Measurements from ENCODE around the gene SHISA9.
"Not testable (repeated sequence)": the region's sequence is repeated elsewhere in the genome, so short reads cannot be mapped to it uniquely, and the experiment has no call there.

Gene SHISA9

DNA sequence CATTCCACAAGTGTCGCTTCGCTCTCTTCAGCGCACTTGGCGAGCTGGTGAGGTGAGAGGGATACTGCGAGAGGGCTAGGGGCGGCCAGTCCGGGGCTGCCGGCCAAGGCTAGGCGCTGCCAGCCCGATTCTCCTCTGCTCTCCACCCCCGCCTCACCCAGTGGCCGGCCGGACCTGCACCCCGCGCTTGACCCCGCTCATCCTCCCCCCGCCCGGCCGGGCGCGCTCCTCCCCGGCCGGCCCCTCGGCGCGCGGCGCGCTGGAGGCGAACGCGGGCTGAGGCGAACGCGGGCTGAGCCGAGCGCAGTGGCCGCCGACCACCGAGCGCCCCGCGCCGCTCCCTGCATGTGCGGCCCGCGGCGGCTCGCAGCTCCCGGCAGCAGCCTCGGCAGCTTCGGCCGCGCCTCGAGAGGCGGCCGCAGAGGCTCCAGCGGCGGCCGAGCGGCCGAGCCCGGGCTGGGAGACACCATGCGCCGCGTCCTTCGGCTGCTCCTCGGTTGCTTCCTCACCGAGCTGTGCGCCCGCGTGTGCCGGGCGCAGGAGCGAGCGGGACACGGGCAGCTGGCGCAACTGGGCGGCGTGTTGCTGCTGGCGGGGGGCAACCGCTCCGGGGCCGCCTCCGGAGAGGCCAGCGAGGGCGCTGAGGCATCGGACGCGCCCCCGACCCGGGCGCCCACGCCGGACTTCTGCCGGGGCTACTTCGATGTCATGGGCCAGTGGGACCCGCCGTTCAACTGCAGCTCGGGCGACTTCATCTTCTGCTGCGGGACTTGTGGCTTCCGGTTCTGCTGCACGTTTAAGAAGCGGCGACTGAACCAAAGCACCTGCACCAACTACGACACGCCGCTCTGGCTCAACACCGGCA, at the start of gene SHISA9:
Gene SHISA9, plus strand, starts transcription at position 2 of the 865 bp plus-strand sequence.
- no peak for DNase-seq

DNA sequence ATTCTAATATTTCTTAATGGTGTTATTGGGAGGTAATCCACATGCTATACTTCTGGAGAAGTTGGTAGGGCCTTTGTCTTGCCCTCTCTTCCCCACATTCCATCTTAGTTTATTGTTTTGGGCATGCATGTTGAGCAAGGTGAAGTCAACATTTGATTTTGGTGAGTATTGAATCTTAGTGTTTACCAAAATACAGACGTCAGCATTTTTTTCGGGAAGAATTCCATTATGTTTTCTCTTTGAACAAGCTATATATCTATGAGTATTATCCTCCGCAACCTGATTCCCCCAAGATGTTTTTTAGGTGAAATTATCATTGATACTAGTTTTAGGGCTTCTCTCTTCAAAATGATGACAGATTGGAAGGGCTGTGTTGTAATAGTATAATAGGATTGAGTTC, 47.4 kb upstream of the SHISA9 start:
- DNase-seq: no peak

DNA sequence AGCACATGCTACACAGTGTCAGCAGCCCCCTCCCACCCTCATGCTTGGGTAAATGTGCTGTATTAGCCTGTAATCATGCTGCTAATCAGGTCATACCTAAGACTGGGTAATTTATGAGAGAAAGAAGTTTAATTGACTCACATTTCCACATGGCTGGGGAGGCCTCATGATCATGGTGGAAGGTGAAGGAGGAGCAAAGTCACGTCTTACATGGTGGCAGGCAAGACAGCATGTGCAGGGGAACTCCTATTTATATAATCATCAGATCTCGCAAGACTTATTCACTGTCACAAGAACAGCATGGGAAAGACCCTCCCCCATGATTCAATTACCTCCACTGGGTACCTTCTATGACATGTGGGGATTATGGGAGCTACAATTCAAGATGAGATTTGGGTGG, 44.0 kb upstream of the SHISA9 start:
- DNase-seq: not testable (repeated sequence)

DNA sequence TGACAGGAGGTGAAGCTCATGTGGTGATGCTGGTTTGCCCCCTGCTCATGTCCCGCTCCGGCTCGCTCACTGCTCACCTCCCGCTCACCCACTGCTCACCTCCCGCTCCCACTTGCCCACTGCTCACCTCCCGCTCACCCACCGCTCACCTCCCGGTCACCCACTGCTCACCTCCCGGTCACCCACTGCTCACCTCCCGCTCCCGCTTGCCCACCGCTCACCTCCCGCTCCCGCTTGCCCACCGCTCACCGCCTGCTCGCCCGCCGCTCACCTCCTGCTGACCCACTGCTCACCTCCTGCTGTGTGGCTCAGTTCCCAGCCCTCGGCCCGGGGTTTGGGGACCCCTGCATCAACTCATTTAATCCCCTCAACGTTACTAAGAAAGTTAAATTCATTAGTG, 39.1 kb upstream of the SHISA9 start:
- DNase-seq: no peak

DNA sequence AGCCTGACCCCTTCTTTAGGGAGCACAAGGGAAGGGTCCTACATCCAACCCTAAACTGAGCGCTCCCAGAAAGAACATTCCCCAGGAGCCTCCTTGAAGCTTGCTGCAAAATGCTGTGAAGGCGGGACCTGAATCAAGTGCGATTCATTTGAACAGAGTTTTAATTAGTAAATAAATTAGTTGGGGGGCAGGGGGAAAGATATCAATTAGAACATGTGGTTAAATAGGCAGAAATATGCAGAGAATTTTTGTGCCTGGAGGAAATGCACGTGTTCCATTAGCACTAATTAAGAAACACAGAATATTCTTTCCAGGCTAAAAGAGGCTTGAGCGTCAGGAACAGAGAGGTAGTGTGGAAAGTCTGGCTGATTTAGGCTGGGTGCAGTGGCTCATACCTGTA, 38.5 kb upstream of the SHISA9 start:
- no peak for DNase-seq

DNA sequence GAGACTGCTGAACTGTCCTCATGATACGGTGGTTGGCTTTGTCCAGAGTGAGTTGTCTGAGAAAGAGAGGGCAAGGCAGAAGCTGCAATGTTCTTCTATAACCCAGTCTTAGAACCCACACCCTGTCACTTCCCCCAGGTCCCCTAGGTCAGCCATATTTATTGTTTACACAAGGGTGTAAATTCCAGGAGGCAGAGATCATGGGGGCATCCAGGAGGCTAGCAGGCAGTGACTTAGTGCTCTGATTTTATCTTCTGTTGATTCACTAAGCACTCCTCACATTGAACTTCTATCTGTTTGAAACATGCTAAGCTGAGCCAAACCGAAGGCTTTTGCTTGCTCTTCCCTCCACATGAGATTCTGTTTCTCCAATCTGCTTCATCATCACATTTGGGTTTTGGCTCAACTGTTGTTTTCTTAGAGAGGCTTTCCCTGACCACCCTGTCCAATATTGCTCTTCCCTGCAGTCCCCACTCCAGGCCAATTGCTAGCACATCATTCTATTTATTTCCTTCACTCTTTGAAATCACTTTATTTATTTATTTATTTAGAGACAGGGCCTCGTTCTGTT, 34.3 kb upstream of the SHISA9 start:
- DNase-seq: no peak

DNA sequence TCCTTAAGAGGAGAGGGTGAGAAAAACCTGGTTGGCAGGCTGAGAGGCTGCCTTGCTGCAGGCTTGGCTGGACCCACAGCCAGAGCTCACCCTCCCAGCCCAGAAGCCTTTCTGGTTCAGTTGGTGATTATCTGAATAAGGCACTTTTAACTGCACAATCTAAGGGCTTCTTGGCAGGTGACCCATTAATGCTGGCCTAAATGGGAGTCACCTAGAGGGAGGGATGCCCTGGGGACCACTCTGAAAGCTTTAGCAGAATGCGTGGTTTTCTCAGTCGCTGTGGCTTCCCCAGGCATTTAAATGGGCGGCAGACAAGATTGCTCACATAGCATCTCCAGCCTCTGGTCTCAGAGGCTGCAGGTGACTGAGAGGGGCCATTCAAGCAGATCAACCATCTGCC, 33.2 kb upstream of the SHISA9 start:
- no peak for DNase-seq

DNA sequence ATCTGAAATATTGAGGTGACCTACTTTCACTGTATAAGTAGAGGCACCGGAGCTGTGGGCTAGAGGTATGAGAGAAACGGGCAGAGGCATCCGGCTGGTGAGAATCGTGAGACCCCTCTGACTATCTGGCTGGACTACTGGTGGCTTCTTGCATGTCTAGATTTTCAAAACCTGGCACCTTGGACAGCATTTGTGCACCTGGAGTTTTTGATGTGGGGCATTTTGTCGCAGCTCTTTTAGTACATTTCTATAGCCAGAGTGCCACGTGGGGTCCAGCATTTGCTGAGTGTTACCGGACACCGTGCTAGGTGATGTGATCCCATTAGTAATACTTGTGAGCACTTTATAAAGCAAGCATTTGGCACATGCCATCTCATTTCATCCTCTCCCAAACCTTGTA, 32.6 kb upstream of the SHISA9 start:
- DNase-seq: no peak

DNA sequence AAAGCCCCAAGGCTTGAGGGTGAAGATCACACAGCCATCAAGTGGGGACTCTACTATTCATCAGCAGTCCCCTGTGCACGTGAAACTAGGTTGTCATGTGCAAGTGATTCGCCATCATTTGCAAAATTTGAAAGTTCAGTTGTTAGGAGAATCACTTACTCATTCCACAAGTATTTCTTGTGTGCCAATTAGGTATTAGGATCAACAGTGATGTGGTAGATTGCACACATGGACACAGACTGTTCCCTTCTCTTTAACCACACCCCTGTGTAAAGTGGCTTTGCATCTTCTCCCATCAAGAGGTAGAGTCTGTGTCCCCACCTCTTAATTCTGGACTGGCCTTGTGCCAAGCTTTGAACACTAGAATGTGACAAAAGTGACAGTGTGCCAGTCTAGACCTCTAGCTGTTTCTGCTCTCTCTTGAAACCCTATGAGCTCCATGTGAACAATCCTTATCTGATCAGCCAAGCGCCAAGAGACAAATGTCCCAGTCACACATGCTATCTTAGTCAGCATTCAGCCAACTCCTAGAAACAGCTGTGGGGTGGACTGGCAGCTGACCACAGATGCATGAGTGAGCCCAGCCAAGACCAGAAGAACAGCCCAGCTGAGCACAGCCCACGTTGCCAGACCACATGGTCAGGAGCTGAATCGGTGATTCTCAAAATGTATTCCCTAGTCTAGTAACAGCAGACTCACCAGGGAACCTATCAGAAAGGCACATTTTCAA, 31.5 kb upstream of the SHISA9 start:
- no peak for DNase-seq

DNA sequence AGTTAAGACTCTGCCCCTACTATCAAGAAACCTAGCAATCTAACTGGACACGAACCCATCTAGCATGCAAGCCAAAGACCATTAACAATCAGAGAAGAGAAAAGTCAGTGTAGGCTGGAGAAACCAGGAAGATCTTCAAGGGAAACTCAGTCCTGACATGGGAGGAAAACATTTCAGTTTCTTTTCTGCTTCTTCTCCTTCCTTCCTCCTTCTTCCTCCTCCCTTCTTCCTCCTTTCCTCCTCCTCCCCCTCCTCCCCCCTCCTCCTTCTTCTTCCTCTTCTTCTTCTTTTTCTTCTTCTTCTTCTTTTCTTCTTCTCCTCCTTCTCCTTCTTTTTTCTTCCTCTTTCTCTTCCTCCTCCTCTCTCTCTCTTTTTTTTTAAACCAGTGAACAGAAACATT, 29.6 kb upstream of the SHISA9 start:
- no peak for DNase-seq

DNA sequence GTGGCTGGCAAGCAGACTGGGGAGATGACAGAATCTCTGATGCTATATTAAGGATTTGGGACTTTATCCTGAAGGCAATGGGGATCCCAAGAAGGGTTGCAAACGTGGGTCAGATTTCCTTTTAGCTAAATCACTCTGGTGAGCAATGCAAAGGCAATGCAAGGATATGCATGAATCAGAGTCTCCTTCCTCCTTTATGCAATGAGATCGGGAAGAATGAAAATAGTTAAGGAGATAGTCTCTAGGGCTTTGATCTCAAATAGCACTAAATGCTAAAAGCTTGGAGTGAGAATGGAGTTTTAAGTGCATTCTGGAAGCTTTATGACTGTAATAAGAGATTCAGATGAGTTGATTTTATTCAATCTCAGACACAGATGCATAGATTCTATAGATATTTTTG, 27.2 kb upstream of the SHISA9 start:
- no peak for DNase-seq

DNA sequence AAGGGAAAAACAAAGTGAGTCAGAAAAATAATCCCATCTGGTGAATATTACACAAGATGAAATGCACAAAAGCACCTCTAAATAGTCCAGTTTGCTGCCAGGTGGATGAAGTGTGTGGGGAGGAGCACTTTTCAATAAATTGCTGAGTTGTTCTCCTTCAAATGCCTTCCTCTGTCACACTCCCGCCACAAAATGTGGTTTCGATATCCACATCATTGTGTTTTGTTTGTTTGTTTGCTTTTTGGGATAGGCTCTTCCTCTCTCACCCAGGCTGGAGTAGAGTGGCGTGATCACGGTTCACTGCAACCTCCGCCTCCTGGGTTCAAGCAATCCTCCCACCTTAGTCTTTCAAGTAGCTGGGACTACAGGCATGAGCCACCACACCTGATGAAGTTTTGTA, 24.6 kb upstream of the SHISA9 start:
- DNase-seq: no peak

DNA sequence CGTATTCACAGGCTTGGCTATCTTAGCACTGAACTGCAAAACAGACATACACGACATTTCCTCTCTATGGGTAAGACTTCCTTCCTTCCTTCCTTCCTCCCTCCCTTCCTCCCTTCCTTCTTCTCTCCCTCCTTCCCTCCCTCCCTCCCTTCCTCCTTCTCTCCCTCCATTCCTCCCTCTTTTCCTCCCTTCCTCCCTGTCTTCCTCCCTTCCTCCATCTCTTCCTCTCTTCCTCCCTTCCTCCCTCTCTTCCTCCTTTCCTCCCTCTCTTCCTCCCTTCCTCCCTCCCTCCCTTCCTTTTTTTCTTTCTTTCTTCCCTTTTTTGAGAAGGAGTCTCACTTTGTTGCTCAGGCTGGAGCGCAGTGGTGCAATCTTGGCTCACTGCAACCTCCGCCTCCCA, 22.4 kb upstream of the SHISA9 start:
- DNase-seq: no peak

DNA sequence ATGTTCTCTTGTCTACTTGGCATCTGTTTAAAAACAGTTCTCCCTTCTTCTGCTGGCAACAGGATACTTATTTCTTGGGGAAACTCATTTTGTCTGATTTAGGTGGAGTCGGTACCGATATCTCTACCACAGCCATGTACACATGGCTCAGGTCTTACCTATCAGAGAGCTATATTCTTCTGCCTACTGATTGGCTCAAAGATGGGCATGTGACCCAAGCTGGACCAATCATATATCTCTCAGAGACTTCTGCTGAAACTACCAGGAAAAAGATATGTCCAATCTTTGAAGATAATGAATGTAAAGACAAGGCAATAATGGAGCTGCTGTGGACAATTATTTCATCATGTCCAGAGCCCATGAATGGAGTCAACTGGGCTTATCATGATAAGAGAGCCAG, 21.6 kb upstream of the SHISA9 start:
- DNase-seq: no peak

DNA sequence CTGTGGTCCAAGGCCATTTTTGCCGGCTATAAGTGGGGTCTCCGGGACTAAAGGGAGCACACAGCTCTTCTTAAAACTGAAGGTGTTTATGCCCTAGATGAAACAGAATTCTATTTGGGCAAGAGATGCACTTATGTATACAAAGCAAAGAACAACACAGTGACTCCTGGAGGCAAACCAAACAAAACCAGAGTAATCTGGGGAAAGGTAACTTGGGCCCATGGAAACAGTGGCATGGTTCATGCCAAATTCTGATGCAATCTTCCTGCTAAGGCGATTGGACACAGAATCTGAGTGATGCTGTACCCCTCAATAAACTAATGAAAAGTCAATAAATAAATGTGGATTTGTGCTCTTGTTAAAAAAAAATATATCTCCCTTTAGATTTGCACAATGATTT, 20.2 kb upstream of the SHISA9 start:
- no peak for DNase-seq

DNA sequence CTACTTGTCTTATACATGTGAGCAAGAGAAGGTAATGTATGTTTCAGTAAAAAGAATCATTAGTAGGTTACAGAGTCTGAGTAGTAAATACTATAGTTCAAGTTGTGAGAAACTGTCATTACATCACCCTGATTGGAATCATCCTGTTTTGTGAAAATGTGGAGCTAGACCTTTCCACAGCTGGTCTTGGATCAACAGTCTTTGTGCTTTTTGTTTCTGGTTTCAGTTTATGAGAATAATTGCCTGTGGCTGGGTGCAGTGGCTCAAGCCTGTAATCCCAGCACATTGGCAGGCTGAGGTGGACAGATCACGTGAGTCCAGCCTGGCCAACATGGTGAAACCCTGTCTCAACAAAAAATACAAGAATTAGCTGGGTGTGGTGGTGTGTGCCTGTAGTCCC, 19.7 kb upstream of the SHISA9 start:
- DNase-seq: no peak

DNA sequence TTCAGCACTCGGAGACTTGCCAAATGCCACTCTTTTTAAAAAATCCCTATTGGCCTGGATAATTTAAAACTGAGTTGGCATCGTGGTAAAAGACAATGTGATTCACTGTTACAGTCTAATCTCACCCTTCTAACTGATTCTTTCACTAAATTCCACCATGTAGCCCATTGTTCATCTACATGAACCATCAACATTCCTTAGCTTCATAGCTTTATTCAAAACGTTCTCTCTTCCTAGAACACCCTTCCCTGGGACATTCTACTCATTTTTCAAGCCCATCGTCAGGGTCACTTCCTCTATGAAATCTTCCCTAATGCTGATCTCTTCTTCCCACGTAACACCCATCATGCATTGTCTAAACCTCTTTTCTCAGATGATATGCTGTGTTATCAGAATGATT, 15.7 kb upstream of the SHISA9 start:
- no peak for DNase-seq

DNA sequence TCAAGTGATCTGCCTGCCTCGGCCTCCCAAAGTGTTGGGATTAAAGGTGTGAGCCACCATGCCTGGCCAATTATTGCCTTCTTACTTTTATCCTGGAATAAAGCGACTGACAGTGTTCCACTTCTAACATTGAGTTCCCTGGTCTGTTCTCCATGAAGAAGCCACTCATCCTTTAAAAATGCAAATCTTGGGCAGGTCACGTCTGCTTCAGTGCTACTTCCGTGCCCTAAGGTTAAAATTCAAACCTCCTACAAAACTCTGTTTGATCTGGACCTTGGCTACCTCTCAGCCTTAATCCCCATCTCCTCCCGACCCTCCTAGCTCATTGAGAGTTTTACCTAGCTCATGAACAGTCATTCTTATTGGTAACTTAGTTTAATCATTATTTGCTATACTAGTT, 9.6 kb upstream of the SHISA9 start:
- no peak for DNase-seq

DNA sequence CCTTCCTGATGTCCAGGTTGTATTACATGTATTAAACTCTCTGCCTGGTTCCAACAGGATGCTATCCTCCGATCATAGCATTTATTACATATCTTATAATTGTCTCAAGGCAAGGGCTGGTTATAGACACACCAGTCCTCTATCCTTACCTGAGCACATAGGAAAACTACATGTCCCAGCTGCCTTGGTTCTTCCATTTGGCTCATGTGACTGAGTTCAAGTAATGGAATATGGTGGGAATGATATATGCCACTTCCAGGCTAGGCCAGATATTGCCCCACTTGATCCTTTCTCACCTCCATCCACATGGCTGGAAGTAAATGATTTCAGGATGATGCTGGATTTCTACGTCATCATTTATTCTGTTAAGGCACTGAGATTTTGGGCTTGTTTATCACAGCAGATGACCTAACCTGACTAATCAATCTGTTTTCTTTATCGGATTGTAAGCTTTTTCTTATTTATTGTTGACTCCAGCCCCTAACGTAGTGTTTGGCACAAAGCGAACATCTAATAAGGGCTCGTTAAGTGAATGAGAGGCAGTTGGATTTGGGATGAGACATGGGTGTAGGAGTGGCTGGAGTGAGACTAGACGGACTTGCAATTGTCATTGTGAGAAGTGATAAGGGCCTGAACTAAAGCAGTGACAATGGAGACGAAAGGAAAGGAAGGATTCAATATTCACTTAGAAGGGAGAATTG, 8.2 kb upstream of the SHISA9 start:
- DNase-seq: no peak

DNA sequence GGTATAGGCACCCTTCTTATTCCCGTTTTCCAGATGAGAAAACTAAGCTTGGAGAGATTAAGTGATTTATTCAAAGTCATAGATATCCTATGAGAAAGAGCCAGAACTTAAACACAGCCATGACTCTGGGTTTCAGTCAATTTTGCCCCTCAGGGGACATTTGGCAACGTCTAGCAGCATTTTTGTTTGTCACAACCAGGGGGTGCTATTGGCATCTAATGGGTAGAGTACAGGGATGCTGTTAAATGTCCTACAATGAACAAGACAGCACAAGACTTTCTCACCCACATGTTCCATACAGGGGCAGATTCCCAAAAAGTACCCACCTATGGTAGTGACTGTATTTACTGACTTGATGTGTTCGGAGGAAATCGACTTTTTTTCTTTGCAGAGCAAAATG, 4.8 kb upstream of the SHISA9 start:
- DNase-seq: no peak

DNA sequence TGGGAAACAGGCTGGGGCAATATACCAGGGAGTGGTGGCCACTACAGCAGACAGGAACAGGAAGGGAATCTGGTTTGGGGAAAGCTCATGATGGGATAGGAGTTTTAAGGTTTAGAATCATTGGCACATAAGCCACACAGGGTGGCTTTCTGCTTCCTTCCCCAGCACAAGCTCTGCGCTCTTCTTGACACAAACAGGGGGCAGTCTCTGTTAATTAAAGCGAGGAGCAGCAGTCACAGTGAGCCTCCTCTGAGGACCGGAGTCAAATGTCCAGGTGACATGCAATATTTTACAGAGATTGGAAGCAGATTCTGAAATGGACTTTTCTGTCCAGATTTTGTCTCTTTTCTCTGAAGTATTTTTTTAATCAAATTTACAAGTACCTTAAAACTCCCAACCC, 2.8 kb upstream of the SHISA9 start:
- no peak for DNase-seq

DNA sequence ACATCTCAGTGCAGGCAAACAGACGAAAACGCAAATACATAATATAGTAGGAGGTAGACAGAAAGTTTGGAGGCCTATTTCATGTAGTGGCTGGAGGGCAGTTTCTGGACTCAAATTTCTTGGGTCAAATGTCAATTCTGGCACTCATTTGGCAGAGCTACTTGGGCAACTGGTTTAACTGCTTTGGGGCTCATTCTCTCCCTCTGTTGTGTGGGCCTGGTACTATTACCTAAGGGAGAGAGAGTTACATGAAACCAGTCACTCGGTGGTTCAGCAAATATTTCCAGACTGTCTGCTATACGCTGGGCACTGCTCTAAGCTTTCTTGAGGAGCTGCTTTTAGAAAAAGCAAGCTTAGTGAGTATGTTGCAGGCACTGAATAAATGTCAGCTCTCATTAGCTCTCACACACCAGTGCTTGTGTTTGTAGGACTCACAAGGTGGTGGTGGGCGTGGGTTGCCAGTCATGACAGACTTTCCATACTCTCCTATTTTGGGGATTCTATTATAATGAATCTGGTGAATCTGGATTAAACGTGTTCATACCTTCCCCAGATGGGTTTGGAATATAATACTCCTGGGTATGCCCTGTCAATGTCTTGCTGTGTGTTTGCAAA, 1.8 kb upstream of the SHISA9 start:
- DNase-seq: no peak

DNA sequence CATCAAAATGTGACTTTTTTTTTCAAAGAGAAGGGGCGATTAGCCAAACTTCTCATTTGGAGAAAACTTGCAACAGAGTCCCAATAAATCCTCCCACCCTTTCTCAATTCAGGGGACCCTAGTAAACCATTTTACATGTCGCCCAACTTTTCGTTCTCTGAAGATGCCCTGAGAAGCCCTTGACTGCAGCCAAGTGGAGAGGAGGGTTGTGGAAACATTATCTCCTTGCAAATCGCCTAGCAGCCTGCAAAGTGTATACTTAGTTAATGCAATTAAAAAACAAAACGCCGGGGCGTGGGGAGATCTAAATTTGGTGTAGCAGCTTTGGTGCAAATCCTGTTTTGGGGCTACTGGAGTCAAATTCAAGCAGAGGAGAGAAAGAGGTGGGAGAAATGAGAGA, 1.2 kb upstream of the SHISA9 start:
- DNase-seq: no peak

Data from NCI-H2227 treated with DMSO at 0.1 percent for 48 hours (cell line).